Right atrium auricular region (tissue), 2 donors: Measurements from ENCODE around the gene STK17A. TPM values are rescaled to one million over a fixed set of nuclear protein-coding genes. Genes with fewer than 3 reads are reported as not detected.
A peak's percentile ranks its signal among the peaks of the same experiment; 100 is the strongest.
"Not testable (repeated sequence)": the region's sequence is repeated elsewhere in the genome, so short reads cannot be mapped to it uniquely, and the experiment has no call there.

Experiments
- DNase-seq: peaks from one replicate; pipeline ENCODE4 v3.0.0-alpha.2; 2019; ENCODE audit warnings: low spot score
- H3K27ac ChIP-seq, 2 donors: fragments of 200-600 bp; sonication (generic); 1 replicate in 1 of 2; 2 replicates in 1 of 2; pipeline ENCODE4 v1.5.1; 2016 to 2019
- H3K27me3 ChIP-seq, 2 donors: fragments of 200-600 bp; sonication (generic); one replicate each; pipeline versions ENCODE4 v1.5.1 to v1.6.0; 2017 to 2019
- H3K36me3 ChIP-seq: fragments of 200-600 bp; sonication (generic); one replicate; pipeline ENCODE4 v1.5.1; 2016
- H3K4me1 ChIP-seq, 2 donors: fragments of 200-600 bp; sonication (generic); one replicate each; pipeline versions ENCODE4 v1.5.1 to v1.6.0; 2017 to 2019
- H3K4me3 ChIP-seq, 2 donors: fragments of 200-600 bp; sonication (generic); 1 replicate in 1 of 2; 2 replicates in 1 of 2; pipeline ENCODE4 v1.5.1; 2017 to 2019; ENCODE audit warnings: mild to moderate bottlenecking in 1 of 2, moderate library complexity in 1 of 2
- H3K9me3 ChIP-seq, 2 donors: fragments of 200-600 bp; sonication (generic); one replicate each; pipeline ENCODE4 v1.5.1; 2019
- CTCF ChIP-seq, 2 donors: fragments of 200-600 bp; sonication (generic); IDR thresholded peaks; one replicate each; pipeline ENCODE4 v1.5.1; 2019; ENCODE audit warnings: antibody characterized with exemption in 2 of 2
- total RNA-seq, 2 donors: library from RNA; depleted of rRNA; stranded (reverse); fragments of >200 nt; gene quantifications; one replicate each; pipeline ENCODE4 v1.1.0, GENCODE V29; 2016

Gene STK17A
- total RNA-seq, 2 donors from 2014 or later = 15.6 to 25.9 TPM

- no peaks in the 10 kb centered on the region for H3K4me1 ChIP-seq
- H3K9me3 ChIP-seq = no peaks in the 10 kb centered on the region
- H3K27me3 ChIP-seq = no peaks in the 10 kb centered on the region
- H3K27ac ChIP-seq = no peak overlapping the region
- no peak for DNase-seq
- no peak for TF ChIP-seq CTCF (IDR thresholded peaks at IDR 0.05)
- H3K36me3 ChIP-seq = no peaks in the 10 kb centered on the region
- H3K4me3 ChIP-seq = no peak overlapping the region
These were observed 85.1 kb downstream of the STK17A start for GRCh38 chr7:43668035-43668434.

DNA sequence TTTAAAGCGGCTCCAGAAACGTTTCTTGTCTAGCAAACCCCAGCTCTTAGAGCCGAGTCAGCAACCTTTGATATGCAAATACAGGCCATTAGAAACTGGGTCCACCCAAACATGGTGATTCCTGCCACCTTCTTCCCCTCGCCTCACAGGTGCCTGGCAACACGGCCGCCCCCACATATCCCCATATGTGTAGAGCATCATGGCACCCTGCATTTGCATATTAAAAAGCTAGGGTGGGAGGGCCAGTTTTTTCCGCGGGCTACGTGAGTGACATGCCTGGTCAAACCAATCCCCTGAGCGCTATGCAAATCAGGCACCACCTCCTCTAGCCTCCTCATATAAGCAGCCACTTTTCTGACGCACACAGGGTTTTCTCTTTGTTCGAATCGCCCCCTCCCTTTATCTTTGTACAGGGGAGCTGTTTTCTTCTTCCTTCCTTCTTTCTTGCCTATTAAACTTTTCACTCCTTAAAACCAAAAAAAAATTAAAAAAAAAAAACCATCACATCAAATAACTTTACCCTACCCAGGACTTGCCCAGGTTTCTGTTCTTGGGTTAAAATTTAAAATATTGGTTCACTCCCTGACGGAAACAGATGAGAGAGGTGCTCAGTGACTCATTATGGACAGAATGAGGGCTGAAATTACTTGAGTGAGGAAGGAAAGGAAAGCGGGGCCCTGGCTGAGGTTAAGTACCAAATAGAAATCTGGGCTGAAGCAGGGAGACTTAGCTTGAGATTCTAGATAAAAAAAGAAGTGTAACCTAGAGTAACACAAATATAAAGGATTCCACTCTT, 86.6 kb downstream of the STK17A start:
- no peaks in the 10 kb centered on the region for H3K9me3 ChIP-seq
- no peaks in the 10 kb centered on the region for H3K36me3 ChIP-seq
- no peaks in the 10 kb centered on the region for H3K27me3 ChIP-seq
- H3K4me3 ChIP-seq = no peak overlapping the region
- H3K4me1 ChIP-seq = peaks cover 0 to 3% of the 10 kb centered on the region in 2 donors
- no peak overlapping the region for H3K27ac ChIP-seq
- DNase-seq = no peak
- TF ChIP-seq CTCF (IDR thresholded peaks at IDR 0.05) = no peak

DNA sequence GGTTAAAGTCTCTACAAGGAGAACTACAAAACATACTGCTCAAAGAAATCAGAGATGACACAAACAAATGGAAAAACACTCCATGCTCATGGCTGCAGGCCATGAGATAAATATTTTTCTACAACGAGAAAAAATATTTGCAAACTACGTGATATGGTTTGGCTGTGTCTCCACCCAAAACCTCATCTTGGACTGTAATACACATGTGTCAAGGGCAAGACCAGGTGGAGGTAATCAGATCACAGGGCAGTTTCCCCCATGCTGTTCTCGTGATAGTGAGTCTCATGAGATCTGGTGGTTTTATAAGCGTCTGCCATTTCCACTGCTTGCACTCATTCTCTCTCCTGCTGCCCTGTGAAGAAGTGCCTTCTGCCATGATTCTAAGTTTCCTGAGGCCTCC, 88.6 kb downstream of the STK17A start:
- no peaks in the 10 kb centered on the region for H3K9me3 ChIP-seq
- no peak for DNase-seq
- H3K4me1 ChIP-seq = peaks cover 0 to 6% of the 10 kb centered on the region in 2 donors
- H3K27ac ChIP-seq = no peak overlapping the region
- H3K36me3 ChIP-seq = no peaks in the 10 kb centered on the region
- H3K27me3 ChIP-seq = no peaks in the 10 kb centered on the region
- no peak for TF ChIP-seq CTCF (IDR thresholded peaks at IDR 0.05)
- H3K4me3 ChIP-seq = no peak overlapping the region

- H3K9me3 ChIP-seq, DNase-seq, H3K4me3 ChIP-seq, H3K27ac ChIP-seq, H3K36me3 ChIP-seq, H3K4me1 ChIP-seq, H3K27me3 ChIP-seq: not testable (repeated sequence)
These were observed 90.5 kb downstream of the STK17A start for GRCh38 chr7:43673243-43673976.

GRCh38 chr7:43674559-43675436, 91.9 kb downstream of the STK17A start:
- H3K36me3 ChIP-seq = no peaks in the 10 kb centered on the region
- no peak for DNase-seq
- H3K27me3 ChIP-seq = no peaks in the 10 kb centered on the region
- no peak for TF ChIP-seq CTCF (IDR thresholded peaks at IDR 0.05)
- peaks cover 0 to 13% of the 10 kb centered on the region in 2 donors for H3K4me1 ChIP-seq
- H3K27ac ChIP-seq = peak overlapping the region; percentile 9 to 52
- H3K9me3 ChIP-seq = no peaks in the 10 kb centered on the region
- no peak overlapping the region for H3K4me3 ChIP-seq

Other genes starting within 250 kb of the STK17A start
- 10 to 100 TPM; 53.6 to 56.0 TPM for gene COA1, start 146.4 kb downstream of the STK17A start, total RNA-seq
- 10 to 100 TPM; 29.6 to 54.8 TPM for gene BLVRA, start 175.6 kb downstream of the STK17A start, total RNA-seq